ENCODE measurements around the gene SDHC. TPM values are rescaled to one million over a fixed set of nuclear protein-coding genes. Genes with fewer than 3 reads are reported as not detected.

SDHC gene
- total and polyA plus RNA-seq, 2 experiments from 2014 or later, result 84.4 to 107 TPM

DNA sequence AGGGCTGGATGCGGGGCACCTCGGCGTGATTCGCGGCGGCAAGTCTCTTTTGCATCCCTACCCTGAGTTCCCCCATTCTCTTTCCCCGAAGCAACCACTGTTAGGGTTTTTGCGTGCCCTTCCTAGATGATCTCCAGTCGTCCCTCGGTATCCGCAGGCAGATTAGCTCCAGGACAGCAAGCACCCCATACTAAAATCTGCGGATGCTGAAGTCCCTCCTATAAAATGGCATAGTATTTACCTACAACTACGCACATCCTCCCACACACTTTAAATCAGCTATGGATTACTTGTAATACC lies 76.3 kb downstream of the SDHC start:
- DNase-seq (ENCODE audit: low spot score) (no peak), ATAC-seq (no peak)
- H3K4me3 Mint-ChIP-seq, result peak overlapping the region; percentile 93
- H3K9me2 ChIP-seq (ENCODE audit: insufficient read depth), result peaks cover 4% of the 10 kb centered on the region; the same call in 1 of the 2 replicates
- H4K20me1 ChIP-seq (replicated peaks; ENCODE audit: insufficient read depth), result no peaks in the 10 kb centered on the region
- H3K27ac ChIP-seq (ENCODE audit: low read depth), result no peak overlapping the region
- H3F3A ChIP-seq (replicated peaks; ENCODE audit: low read depth), result 0 out of 2 replicates have a peak, but pooled peaks cover 4% of the 10 kb centered on the region
- H3K4me3 ChIP-seq, result peak overlapping the region; percentile 89
- no peaks in the 10 kb centered on the region for H3K9me3 Mint-ChIP-seq
- no peaks in the 10 kb centered on the region for H3K36me3 ChIP-seq (ENCODE audit: insufficient read depth)
- TF ChIP-seq CTCF (conservative IDR thresholded peaks at IDR 0.05; ENCODE audit: low read depth in 2 of 2) (no peak), NANOG (IDR thresholded peaks at IDR 0.05; ENCODE audit: borderline replicate concordance) (no peak), ZNF331 (CRISPR knock-in tag; IDR thresholded peaks at IDR 0.05; ENCODE audit: low read depth) (no peak), EZH2 (IDR thresholded peaks at IDR 0.05; ENCODE audit: low read depth, unreplicated experiment) (no peak), STAT1 (IDR thresholded peaks at IDR 0.05; ENCODE audit: unreplicated experiment) (no peak), CREB1 (CRISPR knock-in tag; IDR thresholded peaks at IDR 0.05; ENCODE audit: low read depth) (no peak), ZNF114 (CRISPR knock-in tag; IDR thresholded peaks at IDR 0.05) (no peak), JUNB (IDR thresholded peaks at IDR 0.05; ENCODE audit: unreplicated experiment) (no peak), POLR2AphosphoS5 (IDR thresholded peaks at IDR 0.05; ENCODE audit: low read depth) (no peak), EZH2phosphoT487 (IDR thresholded peaks at IDR 0.05; ENCODE audit: unreplicated experiment) (no peak)
- TF ChIP-seq, protein P1, sequence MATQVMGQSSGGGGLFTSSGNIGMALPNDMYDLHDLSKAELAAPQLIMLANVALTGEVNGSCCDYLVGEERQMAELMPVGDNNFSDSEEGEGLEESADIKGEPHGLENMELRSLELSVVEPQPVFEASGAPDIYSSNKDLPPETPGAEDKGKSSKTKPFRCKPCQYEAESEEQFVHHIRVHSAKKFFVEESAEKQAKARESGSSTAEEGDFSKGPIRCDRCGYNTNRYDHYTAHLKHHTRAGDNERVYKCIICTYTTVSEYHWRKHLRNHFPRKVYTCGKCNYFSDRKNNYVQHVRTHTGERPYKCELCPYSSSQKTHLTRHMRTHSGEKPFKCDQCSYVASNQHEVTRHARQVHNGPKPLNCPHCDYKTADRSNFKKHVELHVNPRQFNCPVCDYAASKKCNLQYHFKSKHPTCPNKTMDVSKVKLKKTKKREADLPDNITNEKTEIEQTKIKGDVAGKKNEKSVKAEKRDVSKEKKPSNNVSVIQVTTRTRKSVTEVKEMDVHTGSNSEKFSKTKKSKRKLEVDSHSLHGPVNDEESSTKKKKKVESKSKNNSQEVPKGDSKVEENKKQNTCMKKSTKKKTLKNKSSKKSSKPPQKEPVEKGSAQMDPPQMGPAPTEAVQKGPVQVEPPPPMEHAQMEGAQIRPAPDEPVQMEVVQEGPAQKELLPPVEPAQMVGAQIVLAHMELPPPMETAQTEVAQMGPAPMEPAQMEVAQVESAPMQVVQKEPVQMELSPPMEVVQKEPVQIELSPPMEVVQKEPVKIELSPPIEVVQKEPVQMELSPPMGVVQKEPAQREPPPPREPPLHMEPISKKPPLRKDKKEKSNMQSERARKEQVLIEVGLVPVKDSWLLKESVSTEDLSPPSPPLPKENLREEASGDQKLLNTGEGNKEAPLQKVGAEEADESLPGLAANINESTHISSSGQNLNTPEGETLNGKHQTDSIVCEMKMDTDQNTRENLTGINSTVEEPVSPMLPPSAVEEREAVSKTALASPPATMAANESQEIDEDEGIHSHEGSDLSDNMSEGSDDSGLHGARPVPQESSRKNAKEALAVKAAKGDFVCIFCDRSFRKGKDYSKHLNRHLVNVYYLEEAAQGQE (IDR thresholded peaks at IDR 0.05; ENCODE audit: unreplicated experiment), result no peak
- TF ChIP-seq, protein P2, sequence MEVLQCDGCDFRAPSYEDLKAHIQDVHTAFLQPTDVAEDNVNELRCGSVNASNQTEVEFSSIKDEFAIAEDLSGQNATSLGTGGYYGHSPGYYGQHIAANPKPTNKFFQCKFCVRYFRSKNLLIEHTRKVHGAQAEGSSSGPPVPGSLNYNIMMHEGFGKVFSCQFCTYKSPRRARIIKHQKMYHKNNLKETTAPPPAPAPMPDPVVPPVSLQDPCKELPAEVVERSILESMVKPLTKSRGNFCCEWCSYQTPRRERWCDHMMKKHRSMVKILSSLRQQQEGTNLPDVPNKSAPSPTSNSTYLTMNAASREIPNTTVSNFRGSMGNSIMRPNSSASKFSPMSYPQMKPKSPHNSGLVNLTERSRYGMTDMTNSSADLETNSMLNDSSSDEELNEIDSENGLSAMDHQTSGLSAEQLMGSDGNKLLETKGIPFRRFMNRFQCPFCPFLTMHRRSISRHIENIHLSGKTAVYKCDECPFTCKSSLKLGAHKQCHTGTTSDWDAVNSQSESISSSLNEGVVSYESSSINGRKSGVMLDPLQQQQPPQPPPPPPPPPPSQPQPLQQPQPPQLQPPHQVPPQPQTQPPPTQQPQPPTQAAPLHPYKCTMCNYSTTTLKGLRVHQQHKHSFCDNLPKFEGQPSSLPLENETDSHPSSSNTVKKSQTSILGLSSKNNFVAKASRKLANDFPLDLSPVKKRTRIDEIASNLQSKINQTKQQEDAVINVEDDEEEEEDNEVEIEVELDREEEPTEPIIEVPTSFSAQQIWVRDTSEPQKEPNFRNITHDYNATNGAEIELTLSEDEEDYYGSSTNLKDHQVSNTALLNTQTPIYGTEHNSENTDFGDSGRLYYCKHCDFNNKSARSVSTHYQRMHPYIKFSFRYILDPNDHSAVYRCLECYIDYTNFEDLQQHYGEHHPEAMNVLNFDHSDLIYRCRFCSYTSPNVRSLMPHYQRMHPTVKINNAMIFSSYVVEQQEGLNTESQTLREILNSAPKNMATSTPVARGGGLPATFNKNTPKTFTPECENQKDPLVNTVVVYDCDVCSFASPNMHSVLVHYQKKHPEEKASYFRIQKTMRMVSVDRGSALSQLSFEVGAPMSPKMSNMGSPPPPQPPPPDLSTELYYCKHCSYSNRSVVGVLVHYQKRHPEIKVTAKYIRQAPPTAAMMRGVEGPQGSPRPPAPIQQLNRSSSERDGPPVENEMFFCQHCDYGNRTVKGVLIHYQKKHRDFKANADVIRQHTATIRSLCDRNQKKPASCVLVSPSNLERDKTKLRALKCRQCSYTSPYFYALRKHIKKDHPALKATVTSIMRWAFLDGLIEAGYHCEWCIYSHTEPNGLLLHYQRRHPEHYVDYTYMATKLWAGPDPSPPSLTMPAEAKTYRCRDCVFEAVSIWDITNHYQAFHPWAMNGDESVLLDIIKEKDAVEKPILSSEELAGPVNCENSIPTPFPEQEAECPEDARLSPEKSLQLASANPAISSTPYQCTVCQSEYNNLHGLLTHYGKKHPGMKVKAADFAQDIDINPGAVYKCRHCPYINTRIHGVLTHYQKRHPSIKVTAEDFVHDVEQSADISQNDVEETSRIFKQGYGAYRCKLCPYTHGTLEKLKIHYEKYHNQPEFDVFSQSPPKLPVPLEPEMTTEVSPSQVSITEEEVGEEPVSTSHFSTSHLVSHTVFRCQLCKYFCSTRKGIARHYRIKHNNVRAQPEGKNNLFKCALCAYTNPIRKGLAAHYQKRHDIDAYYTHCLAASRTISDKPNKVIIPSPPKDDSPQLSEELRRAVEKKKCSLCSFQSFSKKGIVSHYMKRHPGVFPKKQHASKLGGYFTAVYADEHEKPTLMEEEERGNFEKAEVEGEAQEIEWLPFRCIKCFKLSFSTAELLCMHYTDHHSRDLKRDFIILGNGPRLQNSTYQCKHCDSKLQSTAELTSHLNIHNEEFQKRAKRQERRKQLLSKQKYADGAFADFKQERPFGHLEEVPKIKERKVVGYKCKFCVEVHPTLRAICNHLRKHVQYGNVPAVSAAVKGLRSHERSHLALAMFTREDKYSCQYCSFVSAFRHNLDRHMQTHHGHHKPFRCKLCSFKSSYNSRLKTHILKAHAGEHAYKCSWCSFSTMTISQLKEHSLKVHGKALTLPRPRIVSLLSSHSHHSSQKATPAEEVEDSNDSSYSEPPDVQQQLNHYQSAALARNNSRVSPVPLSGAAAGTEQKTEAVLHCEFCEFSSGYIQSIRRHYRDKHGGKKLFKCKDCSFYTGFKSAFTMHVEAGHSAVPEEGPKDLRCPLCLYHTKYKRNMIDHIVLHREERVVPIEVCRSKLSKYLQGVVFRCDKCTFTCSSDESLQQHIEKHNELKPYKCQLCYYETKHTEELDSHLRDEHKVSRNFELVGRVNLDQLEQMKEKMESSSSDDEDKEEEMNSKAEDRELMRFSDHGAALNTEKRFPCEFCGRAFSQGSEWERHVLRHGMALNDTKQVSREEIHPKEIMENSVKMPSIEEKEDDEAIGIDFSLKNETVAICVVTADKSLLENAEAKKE (CRISPR knock-in tag; IDR thresholded peaks at IDR 0.05), result no peak
- TF ChIP-seq, protein P3, sequence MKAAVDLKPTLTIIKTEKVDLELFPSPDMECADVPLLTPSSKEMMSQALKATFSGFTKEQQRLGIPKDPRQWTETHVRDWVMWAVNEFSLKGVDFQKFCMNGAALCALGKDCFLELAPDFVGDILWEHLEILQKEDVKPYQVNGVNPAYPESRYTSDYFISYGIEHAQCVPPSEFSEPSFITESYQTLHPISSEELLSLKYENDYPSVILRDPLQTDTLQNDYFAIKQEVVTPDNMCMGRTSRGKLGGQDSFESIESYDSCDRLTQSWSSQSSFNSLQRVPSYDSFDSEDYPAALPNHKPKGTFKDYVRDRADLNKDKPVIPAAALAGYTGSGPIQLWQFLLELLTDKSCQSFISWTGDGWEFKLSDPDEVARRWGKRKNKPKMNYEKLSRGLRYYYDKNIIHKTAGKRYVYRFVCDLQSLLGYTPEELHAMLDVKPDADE (IDR thresholded peaks at IDR 0.05), result no peak
- H3K27me3 ChIP-seq (ENCODE audit: insufficient read depth), result 0 out of 2 replicates have a peak, but pooled peaks cover 8% of the 10 kb centered on the region
- peaks cover 3% of the 10 kb centered on the region; the same call in 1 of the 3 replicates for H3K36me3 Mint-ChIP-seq (ENCODE audit: low read depth)
- peak overlapping the region; percentile 95 for H3K4me2 ChIP-seq
- no peaks in the 10 kb centered on the region for H3K79me2 ChIP-seq (replicated peaks; ENCODE audit: insufficient read depth)
- peaks cover 11% of the 10 kb centered on the region for H3K27me3 Mint-ChIP-seq (ENCODE audit: insufficient read depth, low read depth, poor library complexity)
- no peaks in the 10 kb centered on the region for H3K4me1 ChIP-seq (ENCODE audit: insufficient read depth)
- peak overlapping the region; percentile 98 for H2AFZ ChIP-seq
- peak overlapping the region; percentile 92 for H3K27ac Mint-ChIP-seq
- H3K4me1 Mint-ChIP-seq, result peaks cover 9% of the 10 kb centered on the region; the same call in 2 of the 3 replicates

Measured in GM23338 (cell line).